ENCODE results near the gene PCDHGA4.
"Not testable (repeated sequence)": the region's sequence is repeated elsewhere in the genome, so short reads cannot be mapped to it uniquely, and the experiment has no call there.

Gene PCDHGA4

GRCh38 chr5:141354900-141355469, at the start of gene PCDHGA4:
PCDHGA4 (plus strand) TSS chr5:141355021; CDS start chr5:141355108, 87 bp downstream.
- DNase-seq (ENCODE audit: low spot score) = peak; percentile 23

- no peak for DNase-seq (ENCODE audit: low spot score)
Measured at GRCh38 chr5:141306630-141307029, 48.2 kb upstream of the PCDHGA4 start.

- no peak for DNase-seq (ENCODE audit: low spot score)
Measured at GRCh38 chr5:141313711-141314110, 41.1 kb upstream of the PCDHGA4 start.

GRCh38 chr5:141316963-141317362, 37.9 kb upstream of the PCDHGA4 start:
- DNase-seq (ENCODE audit: low spot score) = not testable (repeated sequence)

- no peak for DNase-seq (ENCODE audit: low spot score)
Measured at GRCh38 chr5:141319202-141319601, 35.6 kb upstream of the PCDHGA4 start.

GRCh38 chr5:141319699-141320098, 35.1 kb upstream of the PCDHGA4 start:
- DNase-seq (ENCODE audit: low spot score) = no peak

- peak; percentile 94 for DNase-seq (ENCODE audit: low spot score)
Measured at GRCh38 chr5:141320225-141321169, 34.3 kb upstream of the PCDHGA4 start, which contains the start of gene TAF7. TAF7 (minus strand) TSS chr5:141320784; CDS start chr5:141320044, 740 bp downstream.

GRCh38 chr5:141322261-141322660, 32.6 kb upstream of the PCDHGA4 start:
- DNase-seq (ENCODE audit: low spot score) = no peak

- peak; percentile 68 for DNase-seq (ENCODE audit: low spot score)
Measured at GRCh38 chr5:141326088-141326854, 28.6 kb upstream of the PCDHGA4 start.

GRCh38 chr5:141328231-141328630, 26.6 kb upstream of the PCDHGA4 start:
- no peak for DNase-seq (ENCODE audit: low spot score)

- DNase-seq (ENCODE audit: low spot score) = peak; percentile 5
Measured at GRCh38 chr5:141330299-141331080, 24.3 kb upstream of the PCDHGA4 start, which contains the start of gene PCDHGA1. PCDHGA1 (plus strand) TSS chr5:141330514.

GRCh38 chr5:141332571-141332970, 22.2 kb upstream of the PCDHGA4 start:
- DNase-seq (ENCODE audit: low spot score) = not testable (repeated sequence)

- no peak for DNase-seq (ENCODE audit: low spot score)
Measured at GRCh38 chr5:141338538-141339306, 16.1 kb upstream of the PCDHGA4 start, which contains the start of gene PCDHGA2. PCDHGA2 (plus strand) TSS chr5:141338760.

GRCh38 chr5:141340781-141341354, 14.0 kb upstream of the PCDHGA4 start:
- not testable (repeated sequence) for DNase-seq (ENCODE audit: low spot score)

GRCh38 chr5:141342773-141343172, 12.0 kb upstream of the PCDHGA4 start:
- DNase-seq (ENCODE audit: low spot score) = no peak

GRCh38 chr5:141343242-141343952, 11.4 kb upstream of the PCDHGA4 start, which contains the start of gene PCDHGA3:
PCDHGA3 (plus strand) TSS chr5:141343829; CDS start chr5:141344034, 205 bp downstream.
- DNase-seq (ENCODE audit: low spot score) = peak; percentile 2

- DNase-seq (ENCODE audit: low spot score) = no peak
Measured at GRCh38 chr5:141343953-141344463, 10.8 kb upstream of the PCDHGA4 start.

GRCh38 chr5:141345327-141345726, 9.5 kb upstream of the PCDHGA4 start:
- no peak for DNase-seq (ENCODE audit: low spot score)

GRCh38 chr5:141346017-141346416, 8.8 kb upstream of the PCDHGA4 start:
- DNase-seq (ENCODE audit: low spot score) = not testable (repeated sequence)

Data from CD4-positive, alpha-beta T cell treated with Interleukin-2 at 100 ng/mL for 4 hours (primary cell).